DOHH2 (cell line): ENCODE measurements around the gene SLC4A11.

Experiments
- H3F3A ChIP-seq: fragments of 200-600 bp; sonication (generic), shearing (Covaris generic); 2 replicates; pipeline ENCODE4 v1.6.0; 2016; ENCODE audit warnings: antibody characterized with exemption, mild to moderate bottlenecking; ENCODE audit not compliant: control insufficient read depth, insufficient read depth
- H3K27ac ChIP-seq: fragments of 200-600 bp; sonication (generic); 2 replicates; pipeline ENCODE4 v1.5.1; 2014; ENCODE audit warnings: low read depth, mild to moderate bottlenecking, low read length, moderate library complexity
- H3K27me3 ChIP-seq: fragments of 200-600 bp; sonication (generic); 2 replicates; pipeline ENCODE4 v1.6.1; 2014; ENCODE audit warnings: mild to moderate bottlenecking, low read length, mixed read lengths; ENCODE audit not compliant: control insufficient read depth
- H3K36me3 ChIP-seq: fragments of 200-600 bp; sonication (generic); 2 replicates; pipeline ENCODE4 v1.6.1; 2014; ENCODE audit warnings: mild to moderate bottlenecking, low read length, moderate library complexity, mixed read lengths; ENCODE audit not compliant: control insufficient read depth
- H3K4me1 ChIP-seq: fragments of 200-600 bp; sonication (generic); 2 replicates; pipeline ENCODE4 v1.6.1; 2014; ENCODE audit warnings: mild to moderate bottlenecking, low read length, mixed read lengths; ENCODE audit not compliant: control insufficient read depth
- H3K4me2 ChIP-seq: fragments of 200-600 bp; sonication (generic); 2 replicates; pipeline ENCODE4 v1.6.0; 2014; ENCODE audit warnings: mild to moderate bottlenecking, low read length, moderate library complexity
- H3K4me3 ChIP-seq: fragments of 200-600 bp; sonication (generic); 2 replicates; pipeline ENCODE4 v1.5.1; 2014; ENCODE audit warnings: mild to moderate bottlenecking, low read length, mixed read lengths
- H3K79me2 ChIP-seq: fragments of 200-600 bp; sonication (generic); 2 replicates; pipeline ENCODE4 v1.6.1; 2014; ENCODE audit warnings: mild to moderate bottlenecking, low read length, mixed read lengths; ENCODE audit not compliant: control insufficient read depth
- H3K9me2 ChIP-seq: fragments of 200-600 bp; sonication (generic); replicated peaks from 2 replicates; pipeline ENCODE4 v1.6.1; 2014; ENCODE audit warnings: mild to moderate bottlenecking, low read length, mixed read lengths; ENCODE audit not compliant: control insufficient read depth
- H3K9me3 ChIP-seq: fragments of 200-600 bp; sonication (generic); 2 replicates; pipeline ENCODE4 v1.6.1; 2014; ENCODE audit warnings: antibody characterized with exemption, low read length, mixed read lengths; ENCODE audit not compliant: control insufficient read depth, insufficient read depth
- H4K20me1 ChIP-seq: fragments of 200-600 bp; sonication (generic); 2 replicates; pipeline ENCODE4 v1.6.0; 2014; ENCODE audit warnings: low read depth, mild to moderate bottlenecking, antibody characterized with exemption, low read length, moderate library complexity; ENCODE audit not compliant: control insufficient read depth, insufficient read depth
- EZH2phosphoT487 ChIP-seq: fragments of 200-600 bp; sonication (generic); IDR thresholded peaks from 2 replicates; pipeline ENCODE4 v1.6.1; 2017; ENCODE audit warnings: borderline replicate concordance, mild to moderate bottlenecking, antibody characterized with exemption, low read length, moderate library complexity, mixed read lengths
- TF ChIP-seq, protein P1 (sequence below): fragments of 200-600 bp; sonication (generic); IDR thresholded peaks from one replicate; pipeline ENCODE4 v1.5.1; 2014; ENCODE audit warnings: antibody characterized with exemption, mild to moderate bottlenecking, low read depth, low read length; ENCODE audit not compliant: poor library complexity, severe bottlenecking

Gene SLC4A11

DNA sequence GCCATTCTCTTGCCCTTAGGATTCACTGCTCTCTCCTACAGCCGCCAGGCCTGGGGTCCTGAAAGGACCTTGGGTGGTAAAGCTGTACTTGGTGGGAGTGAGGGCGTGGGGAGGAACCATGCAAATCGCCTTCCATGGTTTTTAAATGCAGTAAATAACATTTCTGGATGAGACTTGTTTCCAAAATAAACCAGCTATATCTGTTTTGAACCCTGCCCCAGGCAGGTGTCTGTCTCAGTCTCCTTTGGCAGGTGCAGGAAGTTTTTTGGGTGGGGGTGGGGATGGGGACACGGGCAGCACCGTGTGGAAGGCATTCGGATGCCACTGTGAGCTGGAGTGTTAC lies 15.4 kb downstream of the SLC4A11 start:
- no peaks in the 10 kb centered on the region for H3K79me2 ChIP-seq
- TF ChIP-seq, protein P1, sequence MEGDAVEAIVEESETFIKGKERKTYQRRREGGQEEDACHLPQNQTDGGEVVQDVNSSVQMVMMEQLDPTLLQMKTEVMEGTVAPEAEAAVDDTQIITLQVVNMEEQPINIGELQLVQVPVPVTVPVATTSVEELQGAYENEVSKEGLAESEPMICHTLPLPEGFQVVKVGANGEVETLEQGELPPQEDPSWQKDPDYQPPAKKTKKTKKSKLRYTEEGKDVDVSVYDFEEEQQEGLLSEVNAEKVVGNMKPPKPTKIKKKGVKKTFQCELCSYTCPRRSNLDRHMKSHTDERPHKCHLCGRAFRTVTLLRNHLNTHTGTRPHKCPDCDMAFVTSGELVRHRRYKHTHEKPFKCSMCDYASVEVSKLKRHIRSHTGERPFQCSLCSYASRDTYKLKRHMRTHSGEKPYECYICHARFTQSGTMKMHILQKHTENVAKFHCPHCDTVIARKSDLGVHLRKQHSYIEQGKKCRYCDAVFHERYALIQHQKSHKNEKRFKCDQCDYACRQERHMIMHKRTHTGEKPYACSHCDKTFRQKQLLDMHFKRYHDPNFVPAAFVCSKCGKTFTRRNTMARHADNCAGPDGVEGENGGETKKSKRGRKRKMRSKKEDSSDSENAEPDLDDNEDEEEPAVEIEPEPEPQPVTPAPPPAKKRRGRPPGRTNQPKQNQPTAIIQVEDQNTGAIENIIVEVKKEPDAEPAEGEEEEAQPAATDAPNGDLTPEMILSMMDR, result no peak
- TF ChIP-seq EZH2phosphoT487, result no peak
- peaks cover 15% of the 10 kb centered on the region for H3K4me1 ChIP-seq
- H3K4me3 ChIP-seq, result no peak overlapping the region
- H3K36me3 ChIP-seq, result peaks cover 32% of the 10 kb centered on the region
- peaks cover 5% of the 10 kb centered on the region; the same call in 1 of the 2 replicates for H4K20me1 ChIP-seq
- H3K27ac ChIP-seq, result no peak overlapping the region
- no peak overlapping the region for H3K4me2 ChIP-seq
- no peaks in the 10 kb centered on the region for H3K9me2 ChIP-seq
- no peaks in the 10 kb centered on the region for H3K27me3 ChIP-seq
- H3K9me3 ChIP-seq, result no peaks in the 10 kb centered on the region
- no peaks in the 10 kb centered on the region for H3F3A ChIP-seq

DNA sequence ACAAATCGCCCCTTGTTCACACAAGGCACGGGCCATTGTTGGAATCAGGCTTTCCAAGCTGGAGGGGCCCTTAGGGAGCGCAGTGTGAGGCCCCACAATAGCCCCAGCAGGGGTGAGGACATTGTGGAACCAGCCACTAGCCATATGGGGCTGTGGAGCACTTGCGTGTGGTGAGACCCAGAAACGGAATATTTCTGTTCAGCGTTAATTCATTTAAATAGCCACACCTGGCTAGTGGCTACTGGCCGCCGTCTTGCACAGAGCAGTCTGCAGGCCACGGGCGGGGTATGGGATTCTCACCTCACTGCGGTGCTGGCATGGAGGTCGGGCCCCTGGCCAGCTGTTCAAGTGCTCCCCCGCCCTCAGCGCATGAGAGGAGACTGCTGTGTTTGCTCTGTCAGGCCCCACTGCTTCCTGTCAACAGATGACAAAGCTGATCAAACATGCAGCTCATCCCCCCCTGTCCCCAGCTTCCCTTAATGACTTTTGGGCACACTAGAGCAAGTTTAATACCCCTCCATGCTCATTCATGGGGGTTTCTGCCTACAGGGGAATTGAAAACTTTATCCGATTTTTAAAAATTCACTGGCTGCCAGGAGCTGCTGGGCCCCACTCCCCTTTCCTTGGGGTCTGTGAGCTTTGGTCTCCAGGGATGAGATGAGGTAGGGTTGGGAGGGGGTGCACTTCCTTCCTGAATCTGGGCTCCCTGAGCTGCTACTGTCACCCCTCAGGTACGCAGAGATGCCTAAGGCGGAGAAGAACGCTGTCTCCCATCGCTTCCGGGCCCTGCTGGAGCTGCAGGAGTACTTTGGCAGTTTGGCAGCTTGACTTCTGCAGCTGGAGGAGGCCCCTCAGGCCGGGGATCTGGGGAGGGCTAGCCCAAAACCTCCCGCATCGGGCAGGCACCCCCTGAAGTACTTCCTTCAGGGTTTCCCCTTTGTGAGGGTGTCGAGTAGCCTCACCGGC lies 16.1 kb downstream of the SLC4A11 start:
- no peak overlapping the region for H3K4me3 ChIP-seq
- no peaks in the 10 kb centered on the region for H3K9me3 ChIP-seq
- no peaks in the 10 kb centered on the region for H3K9me2 ChIP-seq
- H4K20me1 ChIP-seq, result peaks cover 5% of the 10 kb centered on the region; the same call in 1 of the 2 replicates
- no peaks in the 10 kb centered on the region for H3F3A ChIP-seq
- no peaks in the 10 kb centered on the region for H3K27me3 ChIP-seq
- H3K4me2 ChIP-seq, result peak overlapping the region; percentile 26; the same call in 1 of the 2 replicates
- TF ChIP-seq, protein P1, result no peak
- no peak for TF ChIP-seq EZH2phosphoT487
- no peak overlapping the region for H3K27ac ChIP-seq
- H3K79me2 ChIP-seq, result no peaks in the 10 kb centered on the region
- H3K4me1 ChIP-seq, result peaks cover 20% of the 10 kb centered on the region
- peaks cover 39% of the 10 kb centered on the region for H3K36me3 ChIP-seq

DNA sequence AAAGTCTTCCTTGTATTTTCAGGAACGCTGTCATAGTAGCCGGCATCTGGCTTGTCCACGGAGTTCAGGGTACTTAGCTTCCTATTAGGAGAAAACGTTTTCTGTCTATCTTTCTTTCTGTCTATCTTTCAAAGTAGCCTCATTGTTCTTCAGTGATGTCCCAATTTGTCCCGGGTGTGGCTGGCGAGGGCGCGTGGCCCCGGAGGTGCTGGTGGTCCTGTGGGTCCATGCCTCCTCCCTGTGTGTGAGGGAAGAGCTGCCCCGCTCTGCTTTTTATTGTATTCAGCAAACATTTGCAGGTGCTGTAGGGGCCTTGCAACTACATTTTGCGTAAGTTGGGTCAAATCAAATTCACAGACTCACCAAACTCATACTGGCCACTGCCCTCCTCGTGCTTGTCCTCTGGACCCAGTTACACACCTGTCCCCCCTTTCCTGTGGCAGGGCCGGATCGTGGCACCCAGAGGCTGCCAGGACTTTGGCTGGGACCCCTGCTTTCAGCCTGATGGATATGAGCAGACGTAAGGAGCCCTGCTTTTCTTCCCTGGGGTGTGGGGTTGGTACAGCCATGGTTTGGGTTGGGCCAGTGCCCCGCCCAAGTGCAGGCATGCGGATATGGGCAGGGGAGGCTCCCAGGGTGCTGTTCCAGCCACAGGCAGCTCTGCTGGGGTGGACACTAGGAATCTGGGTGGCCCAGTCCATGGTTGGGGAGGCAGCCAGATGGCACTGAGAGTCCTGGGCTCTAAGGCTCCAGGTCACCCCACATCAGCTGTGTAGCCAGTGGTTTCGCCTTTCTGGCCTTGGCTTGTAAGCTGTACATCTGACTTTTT lies 17.4 kb downstream of the SLC4A11 start:
- TF ChIP-seq, protein P1, result no peak
- TF ChIP-seq EZH2phosphoT487, result no peak

More for the DNA sequence above, 17.4 kb downstream of the SLC4A11 start:
- Histone ChIP-seq H3K4me2 (no peak overlapping the region), H3K4me1 (peaks cover 20% of the 10 kb centered on the region), H4K20me1 (peaks cover 5% of the 10 kb centered on the region; the same call in 1 of the 2 replicates), H3F3A (no peaks in the 10 kb centered on the region; the same call in 1 of the 2 replicates), H3K27ac (no peak overlapping the region), H3K79me2 (no peaks in the 10 kb centered on the region), H3K9me3 (no peaks in the 10 kb centered on the region), H3K36me3 (peaks cover 39% of the 10 kb centered on the region), H3K9me2 (no peaks in the 10 kb centered on the region), H3K4me3 (no peak overlapping the region), H3K27me3 (no peaks in the 10 kb centered on the region)
